ENCODE data around the gene DMD. TPM values are rescaled to one million over a fixed set of nuclear protein-coding genes. Genes with fewer than 3 reads are reported as not detected.
A peak's percentile ranks its signal among the peaks of the same experiment; 100 is the strongest.

DMD gene
- total and polyA plus RNA-seq, 4 experiments from 2014 or later = 0.18 to 0.55 (median 0.19) TPM; not detected in 1

- H3K36me3 Mint-ChIP-seq = no peaks in the 10 kb centered on the region
- no peaks in the 10 kb centered on the region for H3K36me3 ChIP-seq (ENCODE audit: insufficient read depth, low read length)
- H3K27ac ChIP-seq (ENCODE audit: low read depth, low read length) = no peak overlapping the region
- no peaks in the 10 kb centered on the region for H3K4me1 ChIP-seq (ENCODE audit: insufficient read depth, low read length)
- no peaks in the 10 kb centered on the region for H3K27me3 ChIP-seq (ENCODE audit: insufficient read depth, low read length)
- peaks cover 0 to 4% (median 0%) of the 10 kb centered on the region in 8 donors for H3K9me3 Mint-ChIP-seq
- no peak overlapping the region for H3K4me3 Mint-ChIP-seq
- no peak for DNase-seq
- CTCF ChIA-PET (ENCODE audit: partially characterized antibody) = no interaction called here
- intact Hi-C loops (cut with micrococcal nuclease) = no loop called here
- no peaks in the 10 kb centered on the region for H3K4me1 Mint-ChIP-seq
- H3K27ac Mint-ChIP-seq = no peak overlapping the region
- POLR2A ChIA-PET (ENCODE audit: partially characterized antibody) = no interaction called here
- no peaks in the 10 kb centered on the region for H3K9me3 ChIP-seq (ENCODE audit: control insufficient read depth in 1 of 2, low read length in 2 of 2)
- H3K4me3 ChIP-seq (ENCODE audit: low read length in 2 of 2) = no peak overlapping the region
- H3K27me3 Mint-ChIP-seq = no peaks in the 10 kb centered on the region
These were observed 1123.7 kb downstream of the DMD start for GRCh38 chrX:32087663-32088062.

- H3K36me3 ChIP-seq (ENCODE audit: insufficient read depth, low read length) = no peaks in the 10 kb centered on the region
- H3K4me1 ChIP-seq (ENCODE audit: insufficient read depth, low read length) = no peaks in the 10 kb centered on the region
- H3K9me3 ChIP-seq (ENCODE audit: control insufficient read depth in 1 of 2, low read length in 2 of 2) = no peaks in the 10 kb centered on the region
- intact Hi-C loops (cut with micrococcal nuclease) = no loop called here
- no peak for DNase-seq
- Mint-ChIP-seq H3K27me3 (no peaks in the 10 kb centered on the region), H3K9me3 (peaks cover 0 to 4% (median 0%) of the 10 kb centered on the region in 8 donors), H3K4me3 (no peak overlapping the region), H3K4me1 (no peaks in the 10 kb centered on the region), H3K36me3 (no peaks in the 10 kb centered on the region), H3K27ac (no peak overlapping the region)
- H3K27me3 ChIP-seq (ENCODE audit: insufficient read depth, low read length) = no peaks in the 10 kb centered on the region
- H3K27ac ChIP-seq (ENCODE audit: low read depth, low read length) = no peak overlapping the region
- ChIA-PET CTCF (ENCODE audit: partially characterized antibody) (no interaction called here), POLR2A (ENCODE audit: partially characterized antibody) (no interaction called here)
- H3K4me3 ChIP-seq (ENCODE audit: low read length in 2 of 2) = no peak overlapping the region
These were observed 1126.6 kb downstream of the DMD start for GRCh38 chrX:32084757-32085156.

- no peaks in the 10 kb centered on the region for H3K36me3 Mint-ChIP-seq
- H3K9me3 Mint-ChIP-seq = peaks cover 0 to 9% (median 0%) of the 10 kb centered on the region in 8 donors
- Histone ChIP-seq H3K9me3 (ENCODE audit: control insufficient read depth in 1 of 2, low read length in 2 of 2) (no peaks in the 10 kb centered on the region), H3K27me3 (ENCODE audit: insufficient read depth, low read length) (no peaks in the 10 kb centered on the region), H3K27ac (ENCODE audit: low read depth, low read length) (no peak overlapping the region), H3K4me1 (ENCODE audit: insufficient read depth, low read length) (no peaks in the 10 kb centered on the region), H3K4me3 (ENCODE audit: low read length in 2 of 2) (no peak overlapping the region), H3K36me3 (ENCODE audit: insufficient read depth, low read length) (no peaks in the 10 kb centered on the region)
- no peak overlapping the region for H3K27ac Mint-ChIP-seq
- no peaks in the 10 kb centered on the region for H3K27me3 Mint-ChIP-seq
- no peaks in the 10 kb centered on the region for H3K4me1 Mint-ChIP-seq
- no peak overlapping the region for H3K4me3 Mint-ChIP-seq
- no peak for DNase-seq
- intact Hi-C loops (cut with micrococcal nuclease) = no loop called here
- CTCF ChIA-PET (ENCODE audit: partially characterized antibody) = no interaction called here
- POLR2A ChIA-PET (ENCODE audit: partially characterized antibody) = no interaction called here
These were observed 1163.1 kb downstream of the DMD start for GRCh38 chrX:32048285-32048684.

GRCh38 chrX:32045149-32045548 is 1166.2 kb downstream of the DMD start:
- ChIA-PET POLR2A (ENCODE audit: partially characterized antibody) (no interaction called here), CTCF (ENCODE audit: partially characterized antibody) (no interaction called here)
- H3K4me1 Mint-ChIP-seq = no peaks in the 10 kb centered on the region
- H3K36me3 Mint-ChIP-seq = no peaks in the 10 kb centered on the region
- no peaks in the 10 kb centered on the region for H3K27me3 Mint-ChIP-seq
- H3K9me3 Mint-ChIP-seq = peaks cover 0 to 6% (median 2%) of the 10 kb centered on the region in 8 donors
- Histone ChIP-seq H3K9me3 (ENCODE audit: control insufficient read depth in 1 of 2, low read length in 2 of 2) (no peaks in the 10 kb centered on the region), H3K27ac (ENCODE audit: low read depth, low read length) (no peak overlapping the region), H3K27me3 (ENCODE audit: insufficient read depth, low read length) (no peaks in the 10 kb centered on the region), H3K4me3 (ENCODE audit: low read length in 2 of 2) (no peak overlapping the region), H3K36me3 (ENCODE audit: insufficient read depth, low read length) (no peaks in the 10 kb centered on the region), H3K4me1 (ENCODE audit: insufficient read depth, low read length) (no peaks in the 10 kb centered on the region)
- no peak for DNase-seq
- H3K27ac Mint-ChIP-seq = no peak overlapping the region
- H3K4me3 Mint-ChIP-seq = no peak overlapping the region
- intact Hi-C loops (cut with micrococcal nuclease) = no loop called here

- Mint-ChIP-seq H3K4me1 (no peaks in the 10 kb centered on the region), H3K9me3 (peaks cover 0 to 6% (median 3%) of the 10 kb centered on the region in 8 donors), H3K36me3 (no peaks in the 10 kb centered on the region), H3K4me3 (no peak overlapping the region), H3K27me3 (no peaks in the 10 kb centered on the region), H3K27ac (peak overlapping the region in 1 of 7 donors; percentile 57)
- ChIA-PET POLR2A (ENCODE audit: partially characterized antibody) (no interaction called here), CTCF (ENCODE audit: partially characterized antibody) (no interaction called here)
- DNase-seq = no peak
- Histone ChIP-seq H3K36me3 (ENCODE audit: insufficient read depth, low read length) (no peaks in the 10 kb centered on the region), H3K4me1 (ENCODE audit: insufficient read depth, low read length) (no peaks in the 10 kb centered on the region), H3K4me3 (ENCODE audit: low read length in 2 of 2) (no peak overlapping the region), H3K9me3 (ENCODE audit: control insufficient read depth in 1 of 2, low read length in 2 of 2) (no peaks in the 10 kb centered on the region), H3K27ac (ENCODE audit: low read depth, low read length) (no peak overlapping the region), H3K27me3 (ENCODE audit: insufficient read depth, low read length) (no peaks in the 10 kb centered on the region)
- intact Hi-C loops (cut with micrococcal nuclease) = no loop called here
These were observed 1170.2 kb downstream of the DMD start for GRCh38 chrX:32041181-32041580.

GRCh38 chrX:32026772-32027171 is 1184.6 kb downstream of the DMD start:
- ChIA-PET CTCF (ENCODE audit: partially characterized antibody) (no interaction called here), POLR2A (ENCODE audit: partially characterized antibody) (no interaction called here)
- Histone ChIP-seq H3K27me3 (ENCODE audit: insufficient read depth, low read length) (no peaks in the 10 kb centered on the region), H3K36me3 (ENCODE audit: insufficient read depth, low read length) (no peaks in the 10 kb centered on the region), H3K27ac (ENCODE audit: low read depth, low read length) (no peak overlapping the region), H3K9me3 (ENCODE audit: control insufficient read depth in 1 of 2, low read length in 2 of 2) (no peaks in the 10 kb centered on the region), H3K4me1 (ENCODE audit: insufficient read depth, low read length) (no peaks in the 10 kb centered on the region), H3K4me3 (ENCODE audit: low read length in 2 of 2) (no peak overlapping the region)
- Mint-ChIP-seq H3K27me3 (no peaks in the 10 kb centered on the region), H3K9me3 (peaks cover 0 to 4% (median 1%) of the 10 kb centered on the region in 8 donors), H3K36me3 (no peaks in the 10 kb centered on the region), H3K27ac (no peak overlapping the region), H3K4me1 (no peaks in the 10 kb centered on the region), H3K4me3 (no peak overlapping the region)
- intact Hi-C loops (cut with micrococcal nuclease) = no loop called here
- DNase-seq = no peak

GRCh38 chrX:32024072-32024471 is 1187.3 kb downstream of the DMD start:
- peaks cover 0 to 4% (median 2%) of the 10 kb centered on the region in 8 donors for H3K9me3 Mint-ChIP-seq
- ChIA-PET CTCF (ENCODE audit: partially characterized antibody) (no interaction called here), POLR2A (ENCODE audit: partially characterized antibody) (no interaction called here)
- H3K9me3 ChIP-seq (ENCODE audit: control insufficient read depth in 1 of 2, low read length in 2 of 2) = no peaks in the 10 kb centered on the region
- no peak overlapping the region for H3K27ac ChIP-seq (ENCODE audit: low read depth, low read length)
- H3K36me3 ChIP-seq (ENCODE audit: insufficient read depth, low read length) = no peaks in the 10 kb centered on the region
- intact Hi-C loops (cut with micrococcal nuclease) = no loop called here
- no peak overlapping the region for H3K27ac Mint-ChIP-seq
- no peaks in the 10 kb centered on the region for H3K4me1 ChIP-seq (ENCODE audit: insufficient read depth, low read length)
- H3K27me3 Mint-ChIP-seq = no peaks in the 10 kb centered on the region
- H3K4me3 Mint-ChIP-seq = no peak overlapping the region
- H3K4me3 ChIP-seq (ENCODE audit: low read length in 2 of 2) = no peak overlapping the region
- H3K4me1 Mint-ChIP-seq = no peaks in the 10 kb centered on the region
- H3K36me3 Mint-ChIP-seq = no peaks in the 10 kb centered on the region
- H3K27me3 ChIP-seq (ENCODE audit: insufficient read depth, low read length) = no peaks in the 10 kb centered on the region
- no peak for DNase-seq

GRCh38 chrX:32016195-32016594 is 1195.2 kb downstream of the DMD start:
- Mint-ChIP-seq H3K4me3 (no peak overlapping the region), H3K36me3 (no peaks in the 10 kb centered on the region), H3K9me3 (peaks cover 0 to 4% (median 0%) of the 10 kb centered on the region in 8 donors), H3K27ac (no peak overlapping the region), H3K4me1 (no peaks in the 10 kb centered on the region), H3K27me3 (no peaks in the 10 kb centered on the region)
- intact Hi-C loops (cut with micrococcal nuclease) = no loop called here
- DNase-seq = no peak
- Histone ChIP-seq H3K4me1 (ENCODE audit: insufficient read depth, low read length) (no peaks in the 10 kb centered on the region), H3K27ac (ENCODE audit: low read depth, low read length) (no peak overlapping the region), H3K36me3 (ENCODE audit: insufficient read depth, low read length) (no peaks in the 10 kb centered on the region), H3K9me3 (ENCODE audit: control insufficient read depth in 1 of 2, low read length in 2 of 2) (no peaks in the 10 kb centered on the region), H3K27me3 (ENCODE audit: insufficient read depth, low read length) (no peaks in the 10 kb centered on the region), H3K4me3 (ENCODE audit: low read length in 2 of 2) (no peak overlapping the region)
- CTCF ChIA-PET (ENCODE audit: partially characterized antibody) = no interaction called here
- POLR2A ChIA-PET (ENCODE audit: partially characterized antibody) = no interaction called here
